Measurements from ENCODE around the gene NCOA3. TPM values are rescaled to one million over a fixed set of nuclear protein-coding genes. Genes with fewer than 3 reads are reported as not detected.

NCOA3 gene
- total and polyA plus RNA-seq, 3 donors from 2014 or later, result 18.1 to 32.5 (median 27.6) TPM

GRCh38 chr20:47480705-47481104 is 21.0 kb upstream of the NCOA3 start:
- Histone ChIP-seq H3K4me1 (no peaks in the 10 kb centered on the region), H3K27me3 (no peaks in the 10 kb centered on the region), H3K36me3 (ENCODE audit: low read depth, missing control alignments) (no peaks in the 10 kb centered on the region), H3K27ac (no peak overlapping the region), H3K9me3 (no peaks in the 10 kb centered on the region), H3K4me3 (no peak overlapping the region)
- intact Hi-C loops (cut with DNase I; ENCODE audit: low total_unique reads), result no loop called here
- TF ChIP-seq POLR2A (IDR thresholded peaks at IDR 0.05), result no peak
- TF ChIP-seq CTCF (IDR thresholded peaks at IDR 0.05), result no peak
- no peak for DNase-seq

GRCh38 chr20:47481330-47482216 is 20.1 kb upstream of the NCOA3 start:
- 80 to 85% methylated on average over 15 of the region's 15 CpGs for WGBS, 2 donors
- intact Hi-C loops (cut with DNase I; ENCODE audit: low total_unique reads), result no loop called here
- H3K36me3 ChIP-seq (ENCODE audit: low read depth, missing control alignments), result no peaks in the 10 kb centered on the region

DNA sequence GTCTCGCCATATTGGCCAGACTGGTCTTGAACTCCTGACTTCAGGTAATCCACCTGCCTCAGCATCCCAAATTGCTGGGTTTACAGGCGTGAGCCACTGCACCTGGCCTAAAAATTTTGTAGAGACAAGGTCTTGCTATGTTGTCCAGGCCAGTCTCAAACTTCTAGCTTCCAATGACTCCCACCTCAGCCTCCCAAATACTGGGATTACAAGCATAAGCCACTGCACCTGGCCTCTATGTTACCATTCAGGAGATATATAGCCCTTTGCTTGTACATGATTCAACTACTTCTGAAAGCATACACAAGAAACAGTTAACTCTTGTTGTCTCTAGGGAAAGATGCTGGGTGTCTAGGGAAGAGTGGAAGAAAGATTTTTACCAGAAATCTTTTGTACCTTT is 19.0 kb upstream of the NCOA3 start:
- H3K9me3 ChIP-seq, result no peaks in the 10 kb centered on the region
- no peak overlapping the region for H3K27ac ChIP-seq
- no peak overlapping the region for H3K4me3 ChIP-seq
- H3K36me3 ChIP-seq (ENCODE audit: low read depth, missing control alignments), result no peaks in the 10 kb centered on the region
- H3K27me3 ChIP-seq, result no peaks in the 10 kb centered on the region
- no peak for DNase-seq
- intact Hi-C loops (cut with DNase I; ENCODE audit: low total_unique reads), result no loop called here
- WGBS, 2 donors, result 93 to 94% methylated on average over 2 of the region's 2 CpGs
- no peak for TF ChIP-seq CTCF (IDR thresholded peaks at IDR 0.05)
- TF ChIP-seq POLR2A (IDR thresholded peaks at IDR 0.05), result no peak
- no peaks in the 10 kb centered on the region for H3K4me1 ChIP-seq

More at GRCh38 chr20:47481330-47482216, 20.1 kb upstream of the NCOA3 start:
- no peak for DNase-seq
- H3K9me3 ChIP-seq, result no peaks in the 10 kb centered on the region
- TF ChIP-seq POLR2A (IDR thresholded peaks at IDR 0.05) (no peak), CTCF (IDR thresholded peaks at IDR 0.05) (no peak)
- H3K4me3 ChIP-seq, result no peak overlapping the region
- H3K27me3 ChIP-seq, result no peaks in the 10 kb centered on the region
- no peaks in the 10 kb centered on the region for H3K4me1 ChIP-seq
- H3K27ac ChIP-seq, result no peak overlapping the region

- intact Hi-C loops (cut with DNase I; ENCODE audit: low total_unique reads), result no loop called here
- H3K9me3 ChIP-seq, result no peaks in the 10 kb centered on the region
- DNase-seq, result no peak
- no peak for TF ChIP-seq CTCF (IDR thresholded peaks at IDR 0.05)
- TF ChIP-seq POLR2A (IDR thresholded peaks at IDR 0.05), result no peak
- no peaks in the 10 kb centered on the region for H3K36me3 ChIP-seq (ENCODE audit: low read depth, missing control alignments)
- H3K27me3 ChIP-seq, result no peaks in the 10 kb centered on the region
- no peaks in the 10 kb centered on the region for H3K4me1 ChIP-seq
- WGBS, 2 donors, result 90 to 92% methylated on average over 5 of the region's 5 CpGs
- no peak overlapping the region for H3K4me3 ChIP-seq
- no peak overlapping the region for H3K27ac ChIP-seq
Observed at GRCh38 chr20:47484303-47484702, 17.4 kb upstream of the NCOA3 start.
